Measurements from ENCODE around the gene KLC1.
A peak's percentile ranks its signal among the peaks of the same experiment; 100 is the strongest.
"Not testable (repeated sequence)": the region's sequence is repeated elsewhere in the genome, so short reads cannot be mapped to it uniquely, and the experiment has no call there.

The KLC1 gene

DNA sequence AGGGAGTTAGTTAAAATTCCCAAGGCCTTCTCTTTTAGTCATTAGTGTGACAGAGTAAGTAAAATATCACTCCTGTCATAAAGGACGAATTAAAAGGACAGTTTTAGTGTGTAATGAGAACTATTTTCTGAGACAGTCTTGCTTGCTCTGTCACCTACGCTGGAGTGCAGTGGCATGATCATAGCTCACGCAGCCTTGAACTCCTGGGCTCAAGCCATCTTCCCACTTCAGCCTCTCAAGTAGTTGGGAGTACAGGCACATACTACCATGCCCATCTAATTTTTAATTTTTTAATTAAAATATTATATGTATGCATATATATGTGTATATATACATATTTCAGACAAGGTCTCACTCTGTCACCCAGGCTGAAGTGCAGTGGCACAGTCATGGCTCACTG lies 17.2 kb downstream of the KLC1 start:
- ChIA-PET POLR2A (ENCODE audit: low non-redundant PET) (no interaction called here), CTCF (no interaction called here)
- H3K27ac ChIP-seq, result no peak overlapping the region
- no peak for TF ChIP-seq CTCF (conservative IDR thresholded peaks at IDR 0.05; ENCODE audit: low read depth)
- no peak for DNase-seq (ENCODE audit: low spot score)

DNA sequence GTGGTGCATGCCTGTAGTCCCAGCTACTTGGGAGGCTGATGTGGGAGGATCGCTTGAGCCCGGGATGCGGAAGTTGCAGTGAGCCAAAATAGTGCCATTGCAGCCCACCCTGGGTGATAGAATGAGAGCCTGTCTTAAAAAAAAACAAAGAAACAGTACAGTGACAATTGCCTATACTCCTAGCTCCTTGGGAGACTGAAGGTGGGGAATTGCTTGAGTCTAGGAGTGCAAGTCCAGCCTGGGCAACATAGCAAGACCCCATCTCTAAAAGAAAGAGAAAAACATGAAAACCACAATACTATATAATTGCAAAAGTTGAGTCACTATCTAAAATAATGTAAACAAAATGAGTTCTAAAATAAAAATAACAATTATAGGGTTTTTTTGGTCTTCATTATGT lies 20.0 kb downstream of the KLC1 start:
- TF ChIP-seq CTCF (conservative IDR thresholded peaks at IDR 0.05; ENCODE audit: low read depth), result no peak

GRCh38 chr14:103650213-103650612 lies 21.2 kb downstream of the KLC1 start:
- ChIA-PET CTCF (interaction anchor here (0.7 kb wide), 1 partner anchor 524 kb away, joined by 4 read pairs; no protein-coding TSS in a partner anchor), POLR2A (ENCODE audit: low non-redundant PET) (no interaction called here)
- TF ChIP-seq CTCF (conservative IDR thresholded peaks at IDR 0.05; ENCODE audit: low read depth), result no peak
- H3K27ac ChIP-seq, result no peak overlapping the region
- no peak for DNase-seq (ENCODE audit: low spot score)

More for the DNA sequence above, 20.0 kb downstream of the KLC1 start:
- no peak for DNase-seq (ENCODE audit: low spot score)
- H3K27ac ChIP-seq, result no peak overlapping the region
- ChIA-PET CTCF (no interaction called here), POLR2A (ENCODE audit: low non-redundant PET) (no interaction called here)

- no peak for DNase-seq (ENCODE audit: low spot score)
- POLR2A ChIA-PET (ENCODE audit: low non-redundant PET), result no interaction called here
- CTCF ChIA-PET, result no interaction called here
- TF ChIP-seq CTCF (conservative IDR thresholded peaks at IDR 0.05; ENCODE audit: low read depth), result no peak
- H3K27ac ChIP-seq, result peak overlapping the region; percentile 36; the same call in 1 of the 2 replicates
Observed at GRCh38 chr14:103651585-103651984, 22.6 kb downstream of the KLC1 start.

DNA sequence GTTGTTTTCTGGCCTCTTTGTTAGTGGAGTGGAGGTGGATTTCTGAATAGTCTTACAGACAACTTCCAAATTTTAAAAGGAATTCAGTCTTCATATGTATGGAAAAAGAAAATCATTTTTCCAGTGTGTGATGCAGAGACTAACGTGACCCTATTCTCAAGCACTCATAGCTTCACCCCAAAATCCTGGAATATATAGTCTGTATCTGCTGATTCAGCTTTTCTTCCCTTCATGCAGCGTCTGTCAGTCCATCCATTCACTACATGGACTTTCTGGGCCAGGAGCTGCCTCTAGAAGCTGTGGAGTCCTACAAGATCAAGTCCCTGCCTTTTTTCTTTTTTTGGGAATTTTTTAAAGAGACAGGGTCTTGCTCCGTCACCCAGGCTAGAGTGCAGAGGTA lies 23.8 kb downstream of the KLC1 start:
- H3K27ac ChIP-seq, result peak overlapping the region; percentile 41; the same call in 1 of the 2 replicates
- no peak for DNase-seq (ENCODE audit: low spot score)
- ChIA-PET POLR2A (ENCODE audit: low non-redundant PET) (no interaction called here), CTCF (interaction anchor here (0.6 kb wide), 1 partner anchor 16 kb away, joined by 5 read pairs; no protein-coding TSS in a partner anchor)
- TF ChIP-seq CTCF (conservative IDR thresholded peaks at IDR 0.05; ENCODE audit: low read depth), result no peak

GRCh38 chr14:103653336-103653735 lies 24.3 kb downstream of the KLC1 start:
- POLR2A ChIA-PET (ENCODE audit: low non-redundant PET); DNase-seq (ENCODE audit: low spot score): not testable (repeated sequence)
- CTCF ChIA-PET, result interaction anchor here (0.6 kb wide), 1 partner anchor 17 kb away, joined by 5 read pairs; no protein-coding TSS in a partner anchor
- peak overlapping the region; percentile 41 for H3K27ac ChIP-seq

DNA sequence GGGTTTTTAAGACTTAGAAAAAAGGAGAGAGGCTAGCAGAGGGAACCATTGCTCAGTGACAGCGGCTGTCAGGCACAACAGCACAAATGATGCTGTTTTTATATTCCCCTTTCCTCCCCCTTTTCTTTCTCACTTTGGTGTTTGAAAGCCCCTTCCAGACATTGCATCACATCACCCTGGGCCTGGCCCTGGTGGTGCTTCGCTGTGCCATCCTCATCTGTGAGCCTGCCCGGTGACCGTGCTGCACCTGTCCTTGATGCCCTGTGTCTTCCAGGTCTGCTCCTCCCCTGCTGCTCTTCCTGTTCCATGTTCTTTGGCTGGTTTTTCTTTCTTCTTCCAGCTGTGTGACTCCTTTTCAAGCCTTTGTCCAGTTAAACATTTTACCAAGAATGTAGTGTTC lies 24.8 kb downstream of the KLC1 start:
- CTCF ChIA-PET, result interaction anchor here (0.7 kb wide), 1 partner anchor 1022 kb away, joined by 4 read pairs; no protein-coding TSS in a partner anchor

More for the DNA sequence above, 24.8 kb downstream of the KLC1 start:
- no peak for DNase-seq (ENCODE audit: low spot score)
- POLR2A ChIA-PET (ENCODE audit: low non-redundant PET), result no interaction called here
- TF ChIP-seq CTCF (conservative IDR thresholded peaks at IDR 0.05; ENCODE audit: low read depth), result no peak
- H3K27ac ChIP-seq, result peak overlapping the region; percentile 41; the same call in 1 of the 2 replicates
